Endodermal cell (in vitro differentiated cells): Measurements from ENCODE around the gene DPP10. TPM values are rescaled to one million over a fixed set of nuclear protein-coding genes. Genes with fewer than 3 reads are reported as not detected.
A peak's percentile ranks its signal among the peaks of the same experiment; 100 is the strongest.

Experiments
- DNase-seq: peaks from one replicate; pipeline ENCODE4 v3.0.0-alpha.2; 2017
- H3K27ac ChIP-seq: 2 replicates; pipeline ENCODE4 v1.5.1; 2013; ENCODE audit warnings: mild to moderate bottlenecking, low read depth, low read length, moderate library complexity
- H3K27me3 ChIP-seq: 2 replicates; pipeline ENCODE4 v1.6.1; 2013; ENCODE audit warnings: mild to moderate bottlenecking, low read length, moderate library complexity; ENCODE audit not compliant: insufficient read depth, control insufficient read depth, poor library complexity, severe bottlenecking
- H3K36me3 ChIP-seq: 2 replicates; pipeline ENCODE4 v1.7.0; 2013; ENCODE audit warnings: mild to moderate bottlenecking, low read length, moderate library complexity; ENCODE audit not compliant: control insufficient read depth, insufficient read depth
- H3K4me1 ChIP-seq: one replicate; pipeline ENCODE4 v1.7.0; 2013; ENCODE audit warnings: low read length; ENCODE audit not compliant: control insufficient read depth, insufficient read depth
- H3K4me3 ChIP-seq: 2 replicates; pipeline ENCODE4 v1.5.1; 2013; ENCODE audit warnings: mild to moderate bottlenecking, low read length, moderate library complexity
- H3K9ac ChIP-seq: 2 replicates; pipeline ENCODE4 v1.6.1; 2013; ENCODE audit warnings: mild to moderate bottlenecking, low read length, moderate library complexity; ENCODE audit not compliant: poor library complexity, severe bottlenecking; ENCODE audit errors: extremely low read depth
- H3K9me3 ChIP-seq: 2 replicates; pipeline ENCODE4 v1.6.1; 2013; ENCODE audit warnings: mild to moderate bottlenecking, low read length, moderate library complexity; ENCODE audit not compliant: control insufficient read depth
- H3K27ac Mint-ChIP-seq: 2 replicates; pipeline ENCODE4 v1.8.0; 2020; ENCODE audit warnings: mixed read lengths
- H3K27me3 Mint-ChIP-seq: 2 replicates; pipeline ENCODE4 v1.8.0; 2021; ENCODE audit warnings: mild to moderate bottlenecking, mixed read lengths; ENCODE audit not compliant: insufficient read depth
- H3K36me3 Mint-ChIP-seq: 2 replicates; pipeline ENCODE4 v1.8.0; 2020; ENCODE audit warnings: low read depth, mixed read lengths
- H3K4me1 Mint-ChIP-seq: 2 replicates; pipeline ENCODE4 v1.8.0; 2020; ENCODE audit warnings: mixed read lengths
- H3K4me3 Mint-ChIP-seq: 2 replicates; pipeline ENCODE4 v1.8.0; 2020; ENCODE audit warnings: mild to moderate bottlenecking, moderate library complexity, mixed read lengths
- H3K9me3 Mint-ChIP-seq: 2 replicates; pipeline ENCODE4 v1.8.0; 2020; ENCODE audit warnings: mild to moderate bottlenecking, mixed read lengths
- WGBS, 2 experiments: methylation state at CpG; one replicate each; pipeline versions ENCODE4 v1.1.5 to v1.1.7; 2013; ENCODE audit warnings: missing lambda C conversion rate in 2 of 2, mixed read lengths in 1 of 2; ENCODE audit not compliant: insufficient coverage in 1 of 2, insufficient read length in 1 of 2; 5-methylcytosine and 5-hydroxymethylcytosine counted together
- total RNA-seq, 2 donors: library from RNA; stranded (reverse); fragmentation: NEBNext Ultra II Directional in 1 of 2; extraction: Animal tissue kit (Norgen Biotek cat#: 25700) in 1 of 2; gene quantifications; 2 replicates in 1 of 2; 3 replicates in 1 of 2; pipeline ENCODE4 v1.2.1, GENCODE V29; 2021
- TF ChIP-seq, protein P1 (sequence below): fragments of 200-600 bp; sonication (generic); conservative IDR thresholded peaks from 2 replicates; pipeline ENCODE4 v1.5.0; 2021; ENCODE audit warnings: antibody characterized with exemption, mild to moderate bottlenecking

DPP10 gene
- total RNA-seq, 2 donors from 2014 or later: 8.2 to 19.2 TPM

DNA sequence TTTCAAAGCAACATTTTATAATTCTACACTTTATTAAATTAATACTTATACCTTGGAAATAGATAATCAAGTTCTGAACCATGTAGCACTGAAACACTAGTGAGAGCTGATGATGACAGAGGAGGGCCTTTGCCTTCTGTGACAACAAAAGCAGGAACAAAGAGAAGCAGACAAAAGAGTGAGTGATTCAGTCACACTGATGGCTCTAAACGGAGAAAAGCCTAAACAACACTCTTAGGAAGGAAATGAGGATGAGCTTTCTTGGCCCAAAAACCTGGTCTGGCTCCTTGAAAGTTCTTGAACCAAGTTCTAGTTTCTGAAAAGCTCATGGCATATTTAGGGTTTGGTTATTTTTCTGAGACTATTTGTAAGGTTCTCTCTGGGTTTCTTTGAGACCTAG, 271.9 kb downstream of the DPP10 start:
- Histone ChIP-seq H3K4me1 (no peaks in the 10 kb centered on the region), H3K9me3 (no peaks in the 10 kb centered on the region), H3K27ac (peak overlapping the region; percentile 79), H3K27me3 (no peaks in the 10 kb centered on the region), H3K9ac (no peak overlapping the region), H3K4me3 (no peak overlapping the region), H3K36me3 (no peaks in the 10 kb centered on the region)
- Mint-ChIP-seq H3K4me3 (no peak overlapping the region), H3K27me3 (no peaks in the 10 kb centered on the region), H3K9me3 (no peaks in the 10 kb centered on the region), H3K36me3 (no peaks in the 10 kb centered on the region), H3K27ac (peak overlapping the region; percentile 26), H3K4me1 (peaks cover 13% of the 10 kb centered on the region)
- no peak for DNase-seq
- TF ChIP-seq, protein P1, sequence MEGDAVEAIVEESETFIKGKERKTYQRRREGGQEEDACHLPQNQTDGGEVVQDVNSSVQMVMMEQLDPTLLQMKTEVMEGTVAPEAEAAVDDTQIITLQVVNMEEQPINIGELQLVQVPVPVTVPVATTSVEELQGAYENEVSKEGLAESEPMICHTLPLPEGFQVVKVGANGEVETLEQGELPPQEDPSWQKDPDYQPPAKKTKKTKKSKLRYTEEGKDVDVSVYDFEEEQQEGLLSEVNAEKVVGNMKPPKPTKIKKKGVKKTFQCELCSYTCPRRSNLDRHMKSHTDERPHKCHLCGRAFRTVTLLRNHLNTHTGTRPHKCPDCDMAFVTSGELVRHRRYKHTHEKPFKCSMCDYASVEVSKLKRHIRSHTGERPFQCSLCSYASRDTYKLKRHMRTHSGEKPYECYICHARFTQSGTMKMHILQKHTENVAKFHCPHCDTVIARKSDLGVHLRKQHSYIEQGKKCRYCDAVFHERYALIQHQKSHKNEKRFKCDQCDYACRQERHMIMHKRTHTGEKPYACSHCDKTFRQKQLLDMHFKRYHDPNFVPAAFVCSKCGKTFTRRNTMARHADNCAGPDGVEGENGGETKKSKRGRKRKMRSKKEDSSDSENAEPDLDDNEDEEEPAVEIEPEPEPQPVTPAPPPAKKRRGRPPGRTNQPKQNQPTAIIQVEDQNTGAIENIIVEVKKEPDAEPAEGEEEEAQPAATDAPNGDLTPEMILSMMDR: no peak
- WGBS, 2 experiments: 20 to 29% methylated on average over 1 of the region's 1 CpG

DNA sequence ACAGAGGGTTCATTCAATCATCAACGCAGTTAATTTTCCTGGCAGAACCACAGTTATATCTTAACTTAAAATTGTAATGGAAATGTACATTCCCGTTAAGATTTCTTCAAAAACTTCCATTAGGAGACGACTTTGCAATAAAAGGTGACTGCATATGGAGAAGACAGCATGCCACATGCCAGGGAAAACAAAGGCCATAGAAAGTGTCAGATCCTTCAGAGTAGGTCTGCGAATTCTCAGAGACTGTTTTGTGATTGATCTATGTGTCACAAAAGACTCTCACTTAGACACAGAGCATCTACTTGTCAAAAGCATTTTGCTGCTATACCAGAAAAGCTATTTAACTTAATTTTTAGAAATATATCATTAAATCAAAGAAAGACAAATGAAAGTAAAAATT, 274.6 kb downstream of the DPP10 start:
- no peaks in the 10 kb centered on the region for H3K36me3 ChIP-seq
- 30 to 67% methylated on average over 3 to 4 of the region's 4 CpGs for WGBS, 2 experiments
- no peak overlapping the region for H3K9ac ChIP-seq
- Mint-ChIP-seq H3K36me3 (no peaks in the 10 kb centered on the region), H3K27me3 (no peaks in the 10 kb centered on the region), H3K4me1 (peaks cover 6% of the 10 kb centered on the region), H3K9me3 (no peaks in the 10 kb centered on the region), H3K27ac (no peak overlapping the region), H3K4me3 (no peak overlapping the region)
- no peak for DNase-seq
- TF ChIP-seq, protein P1: no peak
- H3K9me3 ChIP-seq: no peaks in the 10 kb centered on the region
- H3K4me1 ChIP-seq: no peaks in the 10 kb centered on the region
- no peak overlapping the region for H3K4me3 ChIP-seq
- peak overlapping the region; percentile 12 for H3K27ac ChIP-seq
- H3K27me3 ChIP-seq: no peaks in the 10 kb centered on the region

DNA sequence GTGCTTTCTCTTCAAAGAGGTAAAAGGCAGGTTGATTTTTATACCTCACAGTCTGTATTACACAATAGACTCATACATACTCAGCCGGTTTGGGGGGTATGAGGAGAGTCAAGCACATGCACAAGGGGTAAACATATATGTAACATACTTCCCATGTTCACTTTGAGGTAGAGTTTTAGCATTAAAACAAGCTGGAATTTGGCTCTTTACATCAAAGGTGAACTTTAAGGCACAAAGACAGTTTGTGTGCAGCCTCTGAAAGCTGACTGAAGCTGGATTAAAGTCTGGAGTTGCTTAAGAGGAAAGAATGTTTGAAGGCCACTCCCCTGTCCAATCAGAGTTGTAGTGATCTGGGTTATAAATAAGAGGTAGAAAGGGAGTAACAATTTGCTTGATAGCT, 282.0 kb downstream of the DPP10 start:
- no peak for DNase-seq
- no peak overlapping the region for H3K27ac ChIP-seq
- Mint-ChIP-seq H3K4me3 (no peak overlapping the region), H3K27ac (no peak overlapping the region), H3K27me3 (peaks cover 2% of the 10 kb centered on the region), H3K36me3 (no peaks in the 10 kb centered on the region), H3K4me1 (peaks cover 3% of the 10 kb centered on the region), H3K9me3 (no peaks in the 10 kb centered on the region)
- TF ChIP-seq, protein P1: no peak
- no peak overlapping the region for H3K4me3 ChIP-seq
- WGBS, 2 experiments: 80% methylated on average over 1 of the region's 1 CpG; no CpG with 5 or more reads in 1 of the 2 experiments
- no peaks in the 10 kb centered on the region for H3K4me1 ChIP-seq
- no peaks in the 10 kb centered on the region for H3K27me3 ChIP-seq
- H3K9me3 ChIP-seq: no peaks in the 10 kb centered on the region
- no peaks in the 10 kb centered on the region for H3K36me3 ChIP-seq
- H3K9ac ChIP-seq: no peak overlapping the region
